ENCODE measurements around the gene SLC9A9.
A peak's percentile ranks its signal among the peaks of the same experiment; 100 is the strongest.

SLC9A9 gene

DNA sequence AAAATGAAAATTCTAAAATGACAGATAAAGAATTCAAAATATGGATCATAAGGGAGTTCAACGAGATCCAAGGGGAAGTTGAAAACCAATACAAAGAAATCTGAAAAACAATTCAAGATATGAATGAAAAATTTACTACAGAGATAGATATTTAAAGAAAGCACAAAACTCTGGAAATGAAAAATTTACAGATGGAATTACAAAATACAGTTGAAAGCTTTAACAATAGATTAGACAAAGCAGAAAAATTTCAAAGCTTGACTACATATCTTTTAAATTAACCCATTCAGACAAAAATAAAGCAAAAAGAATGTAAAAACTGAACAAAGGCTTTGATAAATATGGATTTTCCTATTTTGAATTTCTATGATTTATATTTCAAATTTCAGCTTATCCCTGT lies 211.1 kb downstream of the SLC9A9 start:
- no peak for DNase-seq

DNA sequence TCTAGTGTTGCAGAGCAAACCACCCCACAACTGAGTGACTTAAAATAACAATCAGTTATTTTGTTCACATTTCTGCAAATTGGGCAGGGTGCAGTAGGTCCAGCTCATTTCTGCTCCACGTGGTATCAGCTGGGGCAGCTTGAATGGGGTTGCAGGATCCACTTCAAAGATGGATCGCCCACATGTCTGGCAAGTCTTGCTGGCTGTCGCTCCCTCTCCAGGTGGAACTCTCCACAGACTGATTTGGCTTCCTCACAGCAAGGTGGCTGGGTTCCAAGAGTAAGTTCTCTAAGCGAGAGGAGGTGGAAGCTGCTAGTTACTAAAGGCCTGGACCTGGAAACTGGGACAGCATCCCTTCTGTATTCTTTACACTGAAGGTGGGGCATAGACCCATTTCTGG lies 213.3 kb downstream of the SLC9A9 start:
- DNase-seq = peak; percentile 73 to 94

DNA sequence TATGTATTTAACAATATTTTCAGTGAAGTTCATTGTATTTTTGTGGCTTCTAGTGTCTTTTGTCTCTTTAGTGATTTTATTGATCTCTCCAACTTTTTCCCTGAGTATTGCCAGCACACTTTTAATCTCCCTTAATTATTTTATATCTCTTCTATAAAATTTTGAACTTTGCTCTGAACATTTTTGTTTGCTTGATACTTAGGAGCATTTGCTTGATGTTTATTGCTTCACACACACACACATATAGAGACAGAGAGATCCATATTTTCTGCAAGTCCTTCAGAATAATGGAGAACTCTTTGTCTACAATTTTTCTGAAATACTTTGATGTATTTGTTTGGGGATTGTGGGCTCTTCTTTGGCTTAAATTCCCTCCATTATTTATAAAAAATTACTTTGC lies 213.8 kb downstream of the SLC9A9 start:
- no peak for DNase-seq

DNA sequence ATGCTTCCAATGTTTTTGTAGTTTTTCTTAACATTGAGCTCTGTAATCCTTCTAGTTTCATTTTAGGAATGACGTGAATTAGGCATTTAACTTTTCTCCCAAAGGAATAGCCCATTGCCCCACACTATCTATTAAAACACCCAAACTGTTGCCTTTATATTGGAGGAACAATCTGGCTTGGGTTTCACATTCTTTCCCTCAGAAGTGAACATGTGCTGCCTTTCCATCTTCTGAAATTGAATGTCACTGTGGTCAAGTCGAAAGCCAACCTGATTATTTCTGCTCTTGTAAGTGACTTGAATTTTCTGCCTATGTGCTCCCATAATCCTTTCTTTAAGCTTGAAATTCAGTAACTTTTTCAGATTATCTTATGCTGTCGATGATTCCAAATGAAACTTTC lies 214.5 kb downstream of the SLC9A9 start:
- DNase-seq = no peak

DNA sequence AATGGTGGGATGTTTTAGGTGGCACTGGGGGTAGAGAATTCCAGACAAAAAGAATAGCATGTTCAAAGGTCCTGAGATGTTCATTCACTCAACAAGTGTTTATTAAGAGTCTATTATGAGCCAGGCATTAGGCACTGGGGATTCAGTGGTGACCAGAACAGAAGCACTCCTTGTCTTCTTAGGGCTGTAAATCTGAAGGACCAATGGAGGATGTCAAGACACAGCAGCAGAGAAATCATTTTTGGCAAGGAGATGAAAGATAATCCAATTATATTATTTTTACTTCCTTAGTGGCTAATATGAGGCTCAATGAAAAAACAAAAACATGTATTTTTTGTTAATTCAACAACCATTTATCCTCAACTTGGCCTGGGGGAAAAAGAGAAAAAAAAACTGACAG lies 218.5 kb downstream of the SLC9A9 start:
- DNase-seq = no peak

DNA sequence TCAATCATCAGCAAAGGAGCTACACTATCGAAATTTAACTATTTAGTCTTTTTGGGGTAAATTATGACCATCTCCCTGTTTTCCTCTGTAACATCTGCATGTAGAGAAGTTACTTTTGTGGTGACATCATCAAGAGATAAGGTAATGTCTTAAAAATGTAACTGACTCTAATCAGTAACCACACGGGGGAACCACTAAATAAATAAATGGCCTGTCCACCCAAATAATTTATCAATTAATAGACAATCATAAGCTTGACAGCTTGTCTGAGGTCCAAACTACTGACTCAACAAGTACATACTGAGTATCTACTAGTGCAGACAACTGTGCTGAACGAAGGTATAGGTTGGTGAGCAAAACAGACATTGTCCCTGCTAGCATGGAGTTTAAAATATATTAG lies 219.3 kb downstream of the SLC9A9 start:
- no peak for DNase-seq

DNA sequence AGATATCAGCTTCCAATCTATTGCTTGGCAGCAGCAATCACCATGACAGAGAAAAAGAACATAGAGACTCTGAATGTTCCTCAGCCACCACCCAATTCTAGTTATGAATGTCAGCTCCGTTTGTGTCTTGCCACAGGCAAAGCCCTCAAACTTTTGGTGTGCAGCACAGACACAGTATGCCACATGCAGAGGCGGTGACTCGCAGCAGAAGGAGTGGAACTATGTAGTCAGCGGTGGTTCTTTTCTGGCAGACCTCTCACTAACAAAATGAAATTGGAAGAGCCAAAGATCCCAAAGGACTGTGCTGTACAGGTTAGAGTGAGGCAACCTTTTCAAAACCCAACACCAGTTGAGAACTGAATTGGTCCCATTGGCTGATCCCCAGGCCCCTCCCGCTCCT lies 220.9 kb downstream of the SLC9A9 start:
- DNase-seq = no peak

DNA sequence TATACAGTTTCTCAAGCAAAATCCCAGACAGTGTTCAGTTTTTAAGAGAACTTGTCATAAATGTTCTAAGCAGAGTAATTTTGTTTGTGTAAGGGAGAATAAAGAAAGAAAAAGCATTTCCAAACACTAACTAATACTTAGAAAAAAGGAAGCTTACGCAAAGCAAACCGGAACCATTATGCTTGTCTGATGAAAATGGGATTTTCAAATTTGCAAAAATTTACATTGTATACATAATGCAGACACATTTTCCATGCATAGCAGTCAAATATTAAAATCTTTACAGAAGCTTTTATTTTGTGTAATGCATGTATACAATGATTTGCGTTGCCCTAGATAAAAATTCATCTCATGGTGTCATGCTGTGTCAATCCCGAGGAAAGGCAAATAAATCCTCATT lies 229.0 kb downstream of the SLC9A9 start:
- no peak for DNase-seq

DNA sequence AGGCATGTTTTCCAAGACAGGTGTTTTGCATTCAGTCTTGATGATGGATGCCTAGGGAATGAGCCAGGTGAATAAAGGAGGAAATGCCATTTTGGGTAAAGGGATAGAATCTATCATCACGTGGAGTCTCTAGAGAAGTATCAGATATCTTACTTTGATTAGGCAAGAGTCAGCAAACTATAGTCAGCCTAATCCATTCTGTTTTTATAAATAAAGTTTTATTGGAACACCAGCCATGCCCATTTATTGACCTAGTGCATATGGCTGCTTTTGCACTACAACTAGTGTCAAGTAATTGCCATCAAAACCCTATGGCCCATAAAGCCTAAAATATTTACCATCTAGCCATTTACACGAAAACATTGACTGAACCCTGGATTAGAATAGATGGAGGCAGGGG lies 231.2 kb downstream of the SLC9A9 start:
- DNase-seq = no peak

DNA sequence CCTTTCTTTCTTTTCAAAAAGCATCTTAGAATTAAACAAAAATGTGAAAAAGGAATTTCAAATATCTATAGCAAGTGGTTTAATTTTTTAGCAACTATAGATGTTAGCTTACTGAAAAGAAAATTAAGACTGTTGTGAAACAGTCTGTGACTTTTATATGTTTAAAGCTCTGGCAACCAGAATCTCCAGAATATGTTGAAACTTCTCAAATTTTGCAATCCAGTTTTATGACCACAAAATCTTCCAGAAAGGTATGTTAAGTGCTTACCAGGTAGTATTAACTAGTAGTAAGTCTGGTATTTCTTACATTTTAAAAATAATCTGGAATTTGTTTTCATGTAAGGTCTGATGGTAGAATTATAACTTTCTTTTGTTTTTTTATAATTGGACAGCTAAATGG lies 235.0 kb downstream of the SLC9A9 start:
- DNase-seq = no peak

DNA sequence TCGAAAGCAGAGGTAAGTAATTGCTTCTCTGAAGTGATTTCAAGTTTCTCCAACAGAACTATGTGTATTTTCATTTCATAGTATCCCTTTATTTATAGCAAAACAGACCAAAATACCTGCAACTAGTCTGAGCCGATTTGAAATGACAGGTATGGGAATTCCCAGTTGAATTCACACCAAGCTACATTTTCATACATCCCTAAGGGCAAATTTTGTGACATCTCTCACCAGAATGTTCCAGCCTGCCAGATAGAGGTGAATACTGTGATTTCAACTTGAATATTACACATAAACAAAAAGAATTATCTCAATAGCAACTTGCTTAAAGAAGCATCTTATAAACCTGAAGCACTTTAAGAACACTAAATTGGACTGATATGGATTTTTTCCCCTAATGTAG lies 235.7 kb downstream of the SLC9A9 start:
- no peak for DNase-seq

DNA sequence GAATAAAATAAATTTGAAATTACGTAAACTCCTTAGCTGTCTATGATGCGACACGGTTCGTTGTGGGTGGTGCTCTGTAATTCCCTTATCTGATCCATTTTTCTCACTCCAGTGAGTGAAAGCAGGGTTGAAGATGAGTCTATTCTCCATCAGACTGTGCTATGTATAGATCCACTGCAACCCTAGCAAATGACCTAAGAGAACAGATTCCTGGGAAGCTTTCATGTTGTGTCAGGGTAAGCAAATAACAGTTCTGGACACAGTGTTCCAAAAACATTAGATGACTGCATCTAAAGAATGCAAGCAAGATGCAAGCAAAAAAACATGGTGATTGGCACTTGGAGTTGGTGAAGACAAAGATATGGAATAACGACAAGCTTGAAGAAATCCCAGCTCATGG lies 239.3 kb downstream of the SLC9A9 start:
- no peak for DNase-seq

DNA sequence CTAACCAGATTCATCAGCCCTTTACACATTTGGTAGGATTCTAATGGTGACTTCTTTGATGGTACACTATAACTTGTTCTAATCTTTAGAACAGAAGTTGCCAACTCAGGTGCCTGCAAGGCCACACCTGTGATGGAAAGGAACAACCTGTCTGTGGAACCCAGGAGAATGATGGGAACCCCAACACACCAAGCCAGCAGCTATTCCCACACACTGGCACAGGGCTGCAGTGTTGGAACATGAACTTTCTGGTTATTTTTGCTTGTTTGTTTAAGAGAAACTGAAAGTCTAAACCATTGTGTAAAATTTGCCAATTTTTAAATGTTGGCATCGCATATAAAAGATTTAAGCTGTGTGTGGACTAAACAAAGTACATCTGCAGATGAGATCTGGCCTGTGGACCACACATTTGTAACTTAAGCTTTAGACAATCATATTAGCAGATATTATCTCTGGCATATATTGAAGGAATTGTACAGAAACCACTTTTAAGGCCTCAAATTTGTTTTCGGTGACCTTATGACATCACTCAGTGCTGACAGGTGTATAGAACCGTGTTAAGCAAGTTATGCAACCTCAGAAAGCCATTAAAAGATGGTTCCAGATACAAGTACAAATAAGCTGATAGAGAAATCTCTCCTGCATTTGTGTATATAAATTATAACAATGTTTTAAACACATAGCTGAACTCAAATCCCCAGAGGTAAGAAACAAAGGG lies 242.9 kb downstream of the SLC9A9 start:
- no peak for DNase-seq

DNA sequence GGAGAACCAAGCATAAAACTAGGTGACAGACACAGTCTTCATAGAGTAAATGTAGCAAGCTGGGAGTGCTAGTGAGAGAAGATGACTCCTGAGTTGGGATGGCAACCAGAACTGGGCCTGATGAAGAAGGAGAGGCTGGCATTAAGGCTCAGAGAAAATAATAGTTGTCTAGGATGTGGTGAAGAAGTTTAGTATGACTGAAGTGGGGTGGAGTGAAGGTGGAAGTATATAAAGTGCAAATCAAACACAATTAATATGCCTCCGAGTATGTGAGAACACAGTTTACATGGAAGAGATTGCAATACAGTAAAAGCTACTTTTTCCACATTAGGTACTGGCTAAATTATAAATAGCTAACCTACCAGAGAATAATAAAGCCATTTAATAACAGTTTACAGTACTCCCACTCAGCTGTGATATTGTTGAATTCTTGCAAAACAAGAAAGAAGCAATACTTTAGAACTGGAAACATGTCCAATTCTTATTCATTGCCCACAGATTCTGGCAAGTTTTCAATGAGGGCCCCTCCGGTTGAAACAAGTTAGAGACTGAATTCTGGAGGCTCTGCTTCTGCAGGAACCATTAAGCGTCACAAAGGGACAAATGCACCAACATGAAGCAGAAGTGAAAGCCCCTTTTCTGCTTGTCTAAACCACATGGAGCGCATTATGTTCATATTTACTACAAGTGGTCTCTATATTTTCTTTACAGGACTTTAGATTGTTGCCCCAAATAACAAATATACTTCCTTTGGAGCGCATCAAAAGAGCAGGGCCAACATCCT lies 243.7 kb downstream of the SLC9A9 start:
- no peak for DNase-seq

DNA sequence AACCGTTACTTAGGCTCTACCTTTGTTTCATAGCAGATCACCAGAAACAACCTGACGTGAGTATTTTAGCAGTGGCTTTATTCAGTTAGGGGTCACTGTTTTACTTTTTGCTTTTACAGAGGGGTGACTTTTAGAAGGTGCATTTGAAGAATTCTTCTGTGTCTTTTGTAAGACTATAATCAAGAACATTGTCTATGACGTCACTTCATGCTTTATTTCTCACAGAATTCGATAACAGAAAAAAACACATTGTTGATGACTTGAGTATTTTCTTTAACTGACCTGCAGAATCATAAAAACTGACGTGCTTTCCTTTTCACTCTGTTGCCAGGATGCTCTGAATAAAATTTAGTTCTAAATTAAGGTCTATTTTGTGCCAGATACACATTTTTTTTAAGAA lies 244.5 kb downstream of the SLC9A9 start:
- no peak for DNase-seq

DNA sequence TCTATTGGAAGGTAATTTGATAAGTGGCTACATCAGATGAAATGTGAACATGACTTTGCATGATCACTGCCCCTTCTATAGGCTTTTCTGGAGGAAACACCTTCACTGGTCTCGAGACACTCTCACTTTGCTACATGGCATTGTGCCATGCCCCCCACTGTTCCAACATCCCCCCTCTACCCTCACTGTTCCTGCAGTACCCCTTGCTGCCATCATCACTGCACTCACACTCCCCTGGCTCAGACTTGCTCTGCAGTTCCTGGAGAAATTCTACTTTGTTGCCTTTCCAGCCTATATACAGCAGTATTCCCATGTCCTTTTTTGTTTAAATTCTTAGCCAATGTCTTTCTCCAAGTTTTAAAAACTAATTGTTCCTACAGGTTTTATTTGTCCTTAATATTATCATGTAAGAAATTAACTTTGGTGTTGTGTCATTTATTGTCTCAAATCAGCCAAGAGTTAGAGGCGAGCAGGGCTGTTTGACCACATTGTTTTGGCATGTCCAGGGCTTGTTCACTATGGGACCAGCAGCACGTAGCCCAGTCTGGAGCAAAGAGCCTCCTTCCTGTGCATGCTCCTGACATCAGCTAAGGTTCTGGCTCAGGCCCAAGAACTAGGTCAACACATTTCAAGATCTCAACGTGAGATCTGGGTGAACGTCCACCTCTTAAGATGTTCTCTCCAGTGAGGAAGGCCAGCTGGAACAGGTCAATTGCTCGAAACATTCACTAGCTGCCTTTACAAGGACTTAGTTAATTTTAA lies 246.4 kb downstream of the SLC9A9 start:
- DNase-seq = no peak

DNA sequence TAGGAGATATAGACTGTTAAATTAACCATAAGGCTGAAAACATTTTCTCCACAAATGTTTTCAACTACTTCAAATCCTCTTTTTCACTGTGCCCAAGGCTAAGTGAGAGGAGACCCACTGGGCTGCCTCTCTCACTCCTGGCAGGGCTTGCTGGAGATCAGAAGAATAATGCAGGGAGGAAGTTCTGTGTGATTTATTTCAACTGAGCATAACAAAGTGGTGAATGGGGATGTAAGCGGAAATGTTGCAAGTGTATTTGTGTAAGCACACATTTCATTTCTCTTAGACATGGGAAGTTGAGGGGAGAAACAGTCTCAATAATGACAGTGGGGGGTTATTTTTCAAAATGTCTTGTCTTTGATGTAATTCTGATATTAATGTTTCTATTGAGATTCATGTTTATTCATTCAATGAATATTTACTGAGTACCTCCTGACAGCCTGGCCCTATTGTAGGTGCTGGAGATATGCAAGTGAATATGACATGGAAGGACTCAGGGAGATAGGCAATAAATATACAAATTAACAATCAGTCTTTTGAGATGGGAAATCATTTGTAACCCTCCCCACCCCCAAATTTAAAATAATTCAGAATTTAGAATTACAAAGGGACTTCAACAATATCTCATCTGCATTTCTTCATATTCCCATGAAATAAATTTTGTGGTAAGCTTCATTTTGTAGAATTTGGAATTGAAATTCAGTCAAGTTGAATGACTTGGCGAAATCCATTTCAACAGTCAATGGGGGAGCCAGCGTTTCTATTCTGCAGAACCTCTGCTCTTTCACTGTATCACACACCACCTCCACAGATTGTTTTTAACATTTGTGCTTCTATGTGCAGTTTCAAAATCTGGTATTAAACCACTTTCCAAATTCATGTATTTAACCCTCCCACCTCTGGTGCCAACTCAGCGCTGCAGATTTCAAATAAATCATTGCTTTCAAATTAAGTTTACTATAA lies 247.2 kb downstream of the SLC9A9 start:
- no peak for DNase-seq

DNA sequence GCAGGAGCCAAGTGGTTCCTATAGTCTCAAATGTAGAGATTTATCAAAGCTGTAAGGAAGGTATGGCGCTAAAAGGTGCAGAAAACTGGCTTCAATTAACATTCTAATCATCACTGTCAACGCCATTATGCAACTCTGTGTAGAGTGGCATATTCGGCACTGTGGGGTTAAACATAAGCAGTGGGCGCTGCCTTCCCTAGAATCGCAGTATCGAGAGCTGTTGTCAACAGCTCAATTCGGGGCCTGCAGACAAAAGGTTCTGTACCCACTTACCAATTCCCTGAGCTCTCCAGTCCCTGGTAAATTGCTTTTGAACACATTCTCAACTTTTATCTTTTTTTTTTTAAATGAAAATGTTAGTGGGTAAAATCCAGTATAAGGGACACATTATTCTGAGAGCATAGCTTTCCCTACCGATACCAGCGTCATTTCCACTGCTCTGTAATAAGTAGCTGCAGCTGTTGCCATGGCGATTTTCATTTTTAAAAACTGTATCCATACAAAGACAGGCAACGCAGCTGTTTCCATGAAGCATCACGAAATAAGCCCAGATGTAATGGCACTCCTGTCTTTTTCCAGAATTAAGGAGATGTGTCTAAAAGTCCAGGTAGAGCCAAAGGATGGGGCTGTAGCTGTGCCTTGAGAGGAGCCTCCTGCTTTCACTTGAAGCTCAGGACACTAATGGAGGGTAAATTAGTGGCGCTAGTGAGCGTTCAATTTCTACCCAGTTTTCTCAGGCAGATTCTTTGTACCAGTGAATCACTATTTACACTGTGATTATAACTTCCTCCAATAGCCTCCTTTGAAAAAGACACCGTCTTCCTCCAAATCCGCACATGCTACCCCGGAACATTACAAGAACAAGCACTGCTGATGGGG lies 250.3 kb downstream of the SLC9A9 start:
- DNase-seq = no peak

DNA sequence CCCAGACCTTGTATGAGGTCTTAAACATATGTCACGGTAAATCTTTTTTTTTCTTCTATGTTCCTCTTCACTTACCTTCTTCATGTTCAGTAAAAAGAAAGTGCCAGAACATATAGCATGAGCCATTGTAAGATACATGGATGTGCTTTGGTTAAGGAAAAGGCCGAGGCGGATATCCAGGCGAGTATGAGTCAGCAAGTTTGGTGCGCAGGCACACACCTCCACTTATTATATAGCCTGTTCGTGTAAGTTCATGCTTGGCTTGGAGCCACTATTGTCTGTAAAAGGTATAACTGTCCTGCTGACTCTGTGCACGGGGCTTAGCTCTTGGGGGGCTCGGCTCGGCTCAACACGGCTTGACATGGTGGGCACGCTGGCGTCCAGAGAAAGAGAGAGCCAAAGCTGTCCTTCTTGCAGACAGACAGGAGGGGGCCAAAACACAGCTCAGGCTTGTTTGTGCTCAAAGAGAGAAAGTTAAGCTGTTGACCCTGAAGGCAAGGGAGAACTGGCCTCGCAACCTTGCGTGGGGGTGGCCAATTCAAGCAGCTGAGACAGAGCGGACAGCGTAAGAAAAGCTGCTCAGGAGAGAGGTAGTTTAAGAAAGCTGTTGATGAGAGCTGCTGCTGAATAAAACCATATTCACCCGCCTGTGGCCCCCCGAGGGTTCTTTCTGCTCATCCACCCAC lies 251.2 kb downstream of the SLC9A9 start:
- DNase-seq = no peak

DNA sequence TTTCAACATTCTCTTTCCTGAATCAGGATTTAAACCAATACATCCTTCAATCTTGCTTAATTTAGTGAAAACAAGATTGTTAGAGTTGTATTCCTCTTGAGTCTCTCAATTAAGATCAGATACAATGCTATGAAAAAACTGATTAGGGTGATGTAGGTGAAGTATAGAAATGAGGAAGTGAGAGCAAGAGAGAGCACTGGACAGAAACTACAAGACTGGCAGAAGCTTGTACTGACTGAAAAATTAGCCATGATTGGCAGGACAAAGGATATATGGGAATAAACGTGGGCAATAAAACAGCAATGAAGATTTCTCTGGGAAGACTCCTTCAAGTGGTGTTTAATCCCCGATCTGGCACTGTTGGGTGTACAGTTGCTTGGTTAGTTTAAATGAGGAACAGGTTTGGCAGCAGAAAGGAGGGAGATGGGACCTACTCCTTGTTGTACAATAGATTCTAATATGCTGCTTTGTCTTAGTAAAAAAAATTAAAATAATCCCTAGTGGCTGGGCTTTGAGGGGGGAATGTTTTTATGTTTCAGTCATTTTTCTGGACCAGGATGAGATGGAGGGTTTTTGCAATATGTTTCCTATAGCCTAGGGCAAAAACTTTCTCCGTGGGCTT lies 252.7 kb downstream of the SLC9A9 start:
- DNase-seq = no peak

DNA sequence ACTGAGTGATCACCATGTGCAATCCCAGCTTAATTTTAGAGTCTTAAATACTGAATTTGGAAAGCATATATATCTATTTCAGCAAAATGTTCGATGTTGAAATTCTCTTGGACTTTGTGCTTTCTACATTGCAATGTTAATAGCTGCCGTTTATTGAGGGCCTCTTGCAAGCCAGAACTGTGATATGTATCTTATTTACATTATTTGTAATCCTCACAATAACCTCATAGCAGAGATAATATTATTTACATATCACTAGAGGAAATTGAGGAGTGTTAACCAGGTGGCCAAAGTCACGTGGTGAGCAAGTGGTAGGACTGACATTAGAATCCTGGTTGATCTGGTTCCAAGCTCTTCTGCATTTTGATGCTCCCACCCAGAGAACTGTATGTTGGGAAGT lies 254.1 kb downstream of the SLC9A9 start:
- DNase-seq = no peak
